ENCODE results near the gene WWP2. TPM values are rescaled to one million over a fixed set of nuclear protein-coding genes. Genes with fewer than 3 reads are reported as not detected.

WWP2 gene
- total and polyA plus RNA-seq, 9 donors: 22.5 to 49.4 (median 39.3) TPM

- H3K36me3 ChIP-seq: no peaks in the 10 kb centered on the region
- no peaks in the 10 kb centered on the region for H3K27me3 ChIP-seq
- WGBS, 3 donors: 90 to 92% (median 91%) methylated on average over 9 of the region's 9 CpGs
- no peak overlapping the region for H3K27ac ChIP-seq
- intact Hi-C loops (cut with DNase I): loop anchor here in 2 of 4 donors (10.0 kb wide), 2 partner anchors 46 to 64 kb away; no protein-coding TSS in a partner anchor
- DNase-seq: no peak
- no peak overlapping the region for H3K4me3 ChIP-seq
- no peaks in the 10 kb centered on the region for H3K9me3 ChIP-seq
- no peak for TF ChIP-seq POLR2A (IDR thresholded peaks at IDR 0.05)
- no peak for TF ChIP-seq EP300 (IDR thresholded peaks at IDR 0.05)
- no peak for TF ChIP-seq CTCF (IDR thresholded peaks at IDR 0.05)
- peaks cover 14% of the 10 kb centered on the region for H3K4me1 ChIP-seq (ENCODE audit: insufficient read depth)
Observed at GRCh38 chr16:69860233-69861231, 98.4 kb downstream of the WWP2 start.

DNA sequence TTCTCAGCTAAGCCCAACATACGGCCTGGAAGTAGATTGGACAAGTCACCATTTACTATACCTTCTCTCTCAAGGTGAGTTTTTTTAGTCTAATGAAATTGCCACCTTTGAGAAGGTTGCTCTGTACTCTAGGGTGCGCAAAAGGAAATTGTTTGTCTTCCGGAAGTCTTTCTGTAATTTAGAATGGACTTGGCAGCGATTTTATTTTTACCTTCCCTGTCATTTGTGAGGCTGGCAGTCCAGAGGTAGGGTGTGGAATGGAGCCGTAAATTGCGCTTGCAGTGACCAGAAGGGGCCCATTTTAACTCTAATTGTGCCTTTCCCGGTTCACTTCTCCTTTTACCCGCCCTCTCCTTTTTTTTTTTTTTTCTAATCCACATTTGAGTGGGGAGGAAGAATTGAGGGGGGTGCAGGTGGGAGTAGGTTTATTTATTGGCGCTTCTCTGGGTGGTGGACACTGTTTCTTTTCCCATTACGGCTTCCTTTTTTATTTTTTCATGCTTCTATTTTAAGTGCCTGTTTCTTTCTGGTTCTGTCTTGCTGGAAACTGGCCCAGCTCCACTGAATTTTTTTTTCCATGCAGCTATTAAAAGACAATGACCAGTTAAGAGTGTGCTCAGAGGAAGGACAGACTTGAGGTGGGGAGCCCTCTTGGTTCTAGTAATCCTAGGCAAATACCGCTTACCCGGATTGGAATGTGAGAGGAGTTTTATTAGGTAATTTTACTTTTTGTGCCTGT is 99.3 kb downstream of the WWP2 start:
- Histone ChIP-seq H3K9me3 (no peaks in the 10 kb centered on the region), H3K4me3 (peak overlapping the region; percentile 6), H3K36me3 (no peaks in the 10 kb centered on the region), H3K4me1 (ENCODE audit: insufficient read depth) (peaks cover 14% of the 10 kb centered on the region), H3K27ac (peak overlapping the region in 1 of 2 donors; percentile 48), H3K27me3 (no peaks in the 10 kb centered on the region)
- DNase-seq: peak in 4 of 5 donors; percentile 57 to 76 (median 72)
- intact Hi-C loops (cut with DNase I): loop anchor here in 2 of 4 donors (10.0 kb wide), 2 partner anchors 47 to 63 kb away; no protein-coding TSS in a partner anchor
- no peak for TF ChIP-seq POLR2A (IDR thresholded peaks at IDR 0.05)
- TF ChIP-seq CTCF (IDR thresholded peaks at IDR 0.05): no peak
- no peak for TF ChIP-seq EP300 (IDR thresholded peaks at IDR 0.05)
- 23 to 28% (median 24%) methylated on average over 12 of the region's 12 CpGs for WGBS, 3 donors

DNA sequence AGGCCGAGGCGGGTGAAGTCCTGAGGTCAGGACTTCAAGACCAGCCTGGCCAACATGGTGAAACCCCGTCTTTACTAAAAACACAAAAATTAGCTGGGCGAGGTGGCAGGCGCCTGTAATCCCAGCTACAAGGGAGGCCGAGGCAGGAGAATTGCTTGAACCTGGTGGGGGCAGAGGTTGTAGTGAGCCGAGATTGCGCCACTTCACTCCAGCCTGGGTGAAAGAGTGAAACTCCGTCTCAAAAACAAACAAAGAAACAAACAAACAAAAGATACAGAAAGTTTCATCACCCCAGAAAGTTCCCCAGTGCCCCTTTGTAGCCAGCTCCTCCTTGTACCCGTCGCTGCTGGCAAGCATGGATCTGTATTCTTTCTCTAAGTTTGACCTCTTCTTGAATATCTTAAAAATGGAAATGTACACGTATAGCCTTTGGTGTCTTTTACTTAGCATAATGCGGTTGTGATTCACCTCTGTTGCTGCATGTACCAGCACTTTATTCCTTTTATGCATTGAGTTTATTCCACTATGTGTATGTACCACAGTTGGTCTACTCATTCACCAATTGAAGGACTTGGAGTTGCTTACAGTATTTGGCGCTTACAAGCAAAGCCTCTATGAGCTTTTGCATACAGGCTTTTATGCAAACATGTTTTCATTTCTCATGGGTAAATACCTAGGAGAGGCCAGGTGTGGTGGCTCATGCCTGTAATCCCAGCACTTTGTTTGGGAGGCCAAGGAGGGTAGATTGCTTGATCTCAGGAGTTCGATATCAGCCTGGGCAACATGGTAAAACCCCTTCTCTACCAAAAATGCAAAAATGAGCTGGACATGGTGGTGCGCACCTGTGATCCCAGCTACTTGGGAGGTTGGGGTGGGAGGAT is 101.5 kb downstream of the WWP2 start:
- TF ChIP-seq POLR2A (IDR thresholded peaks at IDR 0.05): no peak
- no peak for TF ChIP-seq EP300 (IDR thresholded peaks at IDR 0.05)
- no peak for TF ChIP-seq CTCF (IDR thresholded peaks at IDR 0.05)
- DNase-seq: no peak
- Histone ChIP-seq H3K36me3 (no peaks in the 10 kb centered on the region), H3K9me3 (no peaks in the 10 kb centered on the region), H3K4me3 (no peak overlapping the region), H3K4me1 (ENCODE audit: insufficient read depth) (peaks cover 14% of the 10 kb centered on the region), H3K27ac (no peak overlapping the region), H3K27me3 (no peaks in the 10 kb centered on the region)
- WGBS, 3 donors: 94 to 96% (median 95%) methylated on average over 16 of the region's 16 CpGs
- intact Hi-C loops (cut with DNase I): loop anchor here in 2 of 4 donors (10.0 kb wide), 2 partner anchors 49 to 61 kb away; no protein-coding TSS in a partner anchor

Data from ovary (tissue), 9 donors.